OCI-LY7 (cell line): Measurements from ENCODE around the gene NCAM2.

Experiments
- EZH2phosphoT487 ChIP-seq: fragments of 200-600 bp; sonication (generic); IDR thresholded peaks from 2 replicates; pipeline ENCODE4 v1.6.1; 2018; ENCODE audit warnings: low read depth, borderline replicate concordance, mild to moderate bottlenecking, mixed run types, antibody characterized with exemption, low read length, moderate library complexity, mixed read lengths
- TF ChIP-seq, protein P1 (sequence below): fragments of 200-600 bp; sonication (generic); conservative IDR thresholded peaks from 2 replicates; pipeline ENCODE4 v1.5.1; 2014; ENCODE audit warnings: mild to moderate bottlenecking, antibody characterized with exemption, low read length, moderate library complexity, mixed read lengths

DNA sequence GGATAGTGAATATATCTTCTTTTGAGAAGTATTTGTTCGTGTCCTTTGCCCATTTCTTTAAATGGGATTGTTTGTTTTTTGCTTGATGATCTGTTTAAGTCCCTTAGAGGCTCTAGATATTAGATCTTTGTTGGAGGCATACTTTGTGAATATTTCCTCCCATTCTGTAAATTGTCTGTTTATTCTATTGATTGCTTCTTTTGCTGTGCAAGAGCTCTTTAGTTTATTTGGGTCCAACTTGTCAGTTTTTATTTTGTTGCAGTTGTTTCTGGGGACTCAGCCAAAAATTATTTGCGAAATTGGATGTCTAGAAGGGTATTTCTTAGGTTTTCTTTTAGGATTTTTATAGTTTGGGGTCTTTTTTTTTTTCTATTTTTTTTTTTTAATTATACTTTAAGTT lies 302.8 kb downstream of the NCAM2 start:
- TF ChIP-seq, protein P1, sequence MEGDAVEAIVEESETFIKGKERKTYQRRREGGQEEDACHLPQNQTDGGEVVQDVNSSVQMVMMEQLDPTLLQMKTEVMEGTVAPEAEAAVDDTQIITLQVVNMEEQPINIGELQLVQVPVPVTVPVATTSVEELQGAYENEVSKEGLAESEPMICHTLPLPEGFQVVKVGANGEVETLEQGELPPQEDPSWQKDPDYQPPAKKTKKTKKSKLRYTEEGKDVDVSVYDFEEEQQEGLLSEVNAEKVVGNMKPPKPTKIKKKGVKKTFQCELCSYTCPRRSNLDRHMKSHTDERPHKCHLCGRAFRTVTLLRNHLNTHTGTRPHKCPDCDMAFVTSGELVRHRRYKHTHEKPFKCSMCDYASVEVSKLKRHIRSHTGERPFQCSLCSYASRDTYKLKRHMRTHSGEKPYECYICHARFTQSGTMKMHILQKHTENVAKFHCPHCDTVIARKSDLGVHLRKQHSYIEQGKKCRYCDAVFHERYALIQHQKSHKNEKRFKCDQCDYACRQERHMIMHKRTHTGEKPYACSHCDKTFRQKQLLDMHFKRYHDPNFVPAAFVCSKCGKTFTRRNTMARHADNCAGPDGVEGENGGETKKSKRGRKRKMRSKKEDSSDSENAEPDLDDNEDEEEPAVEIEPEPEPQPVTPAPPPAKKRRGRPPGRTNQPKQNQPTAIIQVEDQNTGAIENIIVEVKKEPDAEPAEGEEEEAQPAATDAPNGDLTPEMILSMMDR: no peak
- no peak for TF ChIP-seq EZH2phosphoT487
